ENCODE measurements around the gene GRAMD1B. TPM values are rescaled to one million over a fixed set of nuclear protein-coding genes. Genes with fewer than 3 reads are reported as not detected.
A peak's percentile ranks its signal among the peaks of the same experiment; 100 is the strongest.
"Not testable (repeated sequence)": the region's sequence is repeated elsewhere in the genome, so short reads cannot be mapped to it uniquely, and the experiment has no call there.

Gene GRAMD1B
- total RNA-seq, 3 donors from 2014 or later = 20.2 to 24.4 (median 23.7) TPM

DNA sequence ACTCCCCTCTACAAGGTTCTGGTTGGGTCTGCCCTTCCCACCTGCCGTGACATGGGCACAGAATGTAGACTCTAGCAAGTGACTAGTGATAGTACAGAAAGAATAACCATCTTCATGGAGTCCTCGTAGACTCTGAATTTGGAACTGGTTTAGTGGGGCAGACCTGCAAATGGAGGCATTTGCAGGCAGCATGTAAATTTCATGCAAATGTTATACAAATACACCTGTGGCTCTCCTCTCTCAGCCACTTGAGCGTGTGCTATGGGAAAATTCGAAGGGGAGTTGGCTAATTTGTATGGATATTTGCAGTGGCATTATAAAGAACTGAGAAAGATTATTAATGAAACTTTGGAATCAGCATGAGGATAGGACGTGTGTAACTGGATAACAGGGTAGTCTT, 139.3 kb downstream of the GRAMD1B start:
- Mint-ChIP-seq H3K4me1 (ENCODE audit: low read depth) (no peaks in the 10 kb centered on the region), H3K4me3 (no peak overlapping the region), H3K9me3 (no peaks in the 10 kb centered on the region), H3K36me3 (ENCODE audit: insufficient read depth) (no peaks in the 10 kb centered on the region), H3K27me3 (ENCODE audit: low read depth) (no peaks in the 10 kb centered on the region)
- DNase-seq (no peak), ATAC-seq (no peak)

DNA sequence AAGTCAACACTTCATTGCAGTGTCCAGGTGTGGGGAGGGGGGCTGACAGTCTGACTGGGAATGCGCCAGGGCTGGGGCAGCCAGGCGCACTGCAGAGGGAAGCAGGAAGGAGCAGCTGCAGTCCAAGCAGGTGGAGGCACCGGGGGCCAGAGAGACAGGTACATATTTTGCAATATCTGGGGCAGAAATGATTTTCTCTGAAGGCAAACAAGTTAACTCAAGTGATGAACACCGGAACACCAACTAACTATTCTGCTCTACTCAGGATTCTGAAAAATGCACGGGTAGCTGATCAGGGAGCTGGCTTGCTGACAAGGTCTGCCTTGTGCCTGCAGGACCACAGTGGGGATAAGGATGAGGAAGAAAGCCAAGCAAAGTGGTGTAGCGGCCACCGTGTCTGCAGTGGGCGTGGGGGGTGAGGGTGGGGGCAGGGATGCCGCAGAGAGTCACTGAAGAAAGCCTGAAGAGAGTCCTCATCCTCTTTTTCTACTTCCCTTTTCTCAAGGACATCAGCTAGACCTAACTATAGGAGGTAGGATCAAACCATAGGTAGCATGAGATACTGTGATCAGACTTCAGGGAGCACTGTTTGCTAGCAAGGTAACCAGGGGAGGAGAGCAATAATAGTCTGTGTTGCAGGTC, 141.0 kb downstream of the GRAMD1B start:
- no peaks in the 10 kb centered on the region for H3K4me1 Mint-ChIP-seq (ENCODE audit: low read depth)
- no peaks in the 10 kb centered on the region for H3K27me3 Mint-ChIP-seq (ENCODE audit: low read depth)
- no peak for DNase-seq
- no peaks in the 10 kb centered on the region for H3K9me3 Mint-ChIP-seq
- H3K4me3 Mint-ChIP-seq = no peak overlapping the region
- no peak for ATAC-seq
- H3K36me3 Mint-ChIP-seq (ENCODE audit: insufficient read depth) = no peaks in the 10 kb centered on the region

DNA sequence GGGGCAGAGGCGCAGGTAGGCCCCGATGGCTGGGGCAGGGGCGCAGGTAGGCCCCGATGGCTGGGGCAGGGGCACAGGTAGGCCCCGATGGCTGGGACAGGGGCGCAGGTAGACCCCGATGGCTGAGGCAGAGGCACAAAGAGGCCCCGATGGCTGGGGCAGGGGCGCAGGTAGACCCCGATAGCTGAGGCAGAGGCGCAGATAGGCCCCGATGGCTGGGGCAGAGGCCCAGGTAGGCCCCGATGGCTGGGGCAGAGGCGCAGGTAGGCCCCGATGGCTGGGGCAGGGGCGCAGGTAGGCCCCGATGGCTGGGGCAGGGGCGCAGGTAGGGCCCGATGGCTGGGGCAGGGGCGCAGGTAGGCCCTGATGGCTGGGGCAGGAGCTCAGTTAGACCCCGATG, 142.7 kb downstream of the GRAMD1B start:
- H3K4me3 Mint-ChIP-seq; H3K9me3 Mint-ChIP-seq; DNase-seq; ATAC-seq; H3K27me3 Mint-ChIP-seq (ENCODE audit: low read depth); H3K36me3 Mint-ChIP-seq (ENCODE audit: insufficient read depth): not testable (repeated sequence)
- peaks cover 11% of the 10 kb centered on the region for H3K4me1 Mint-ChIP-seq (ENCODE audit: low read depth)

DNA sequence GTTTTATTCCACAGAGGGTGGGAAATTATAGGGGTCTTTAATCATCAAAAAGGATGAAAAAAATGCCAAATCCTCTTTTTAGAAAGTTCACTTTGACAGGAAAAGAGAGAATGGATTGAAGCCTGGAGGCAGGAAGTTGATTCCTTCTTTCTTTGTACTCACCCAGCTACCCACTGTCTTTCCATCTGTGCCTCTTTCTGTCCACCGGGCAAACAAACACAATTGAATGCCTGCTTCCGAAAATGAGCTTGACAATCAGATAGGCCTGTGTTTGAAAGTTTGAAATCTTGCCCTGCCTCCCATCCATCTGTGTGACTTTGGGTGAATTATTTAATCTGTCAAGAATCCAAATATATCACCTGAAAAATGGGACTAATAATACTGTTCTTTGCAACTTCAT, 143.2 kb downstream of the GRAMD1B start:
- ATAC-seq (no peak), DNase-seq (no peak)
- no peaks in the 10 kb centered on the region for H3K9me3 Mint-ChIP-seq
- no peaks in the 10 kb centered on the region for H3K36me3 Mint-ChIP-seq (ENCODE audit: insufficient read depth)
- peaks cover 11% of the 10 kb centered on the region for H3K4me1 Mint-ChIP-seq (ENCODE audit: low read depth)
- H3K27me3 Mint-ChIP-seq (ENCODE audit: low read depth) = no peaks in the 10 kb centered on the region
- no peak overlapping the region for H3K4me3 Mint-ChIP-seq

DNA sequence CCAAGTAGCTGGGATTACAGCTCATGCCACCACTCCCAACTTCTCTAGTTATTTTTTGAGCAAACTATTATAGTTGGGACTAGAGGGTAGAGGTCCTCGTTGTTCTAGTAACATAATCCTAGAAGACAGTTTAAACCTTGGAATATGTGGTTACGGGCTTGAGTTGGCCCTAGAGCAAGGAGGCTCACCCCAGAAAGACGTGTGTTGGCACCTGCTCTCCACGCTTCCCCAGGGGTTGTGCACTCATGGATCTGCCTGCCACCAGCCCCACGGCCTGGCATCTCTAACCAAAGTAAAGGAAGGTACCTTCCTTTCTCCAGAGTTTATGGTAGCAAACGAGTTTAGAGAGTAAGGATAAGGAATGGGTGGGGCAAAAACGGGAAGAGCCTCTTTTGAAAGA, 145.4 kb downstream of the GRAMD1B start:
- DNase-seq (no peak), ATAC-seq (no peak)
- peaks cover 13% of the 10 kb centered on the region for H3K4me1 Mint-ChIP-seq (ENCODE audit: low read depth)
- H3K9me3 Mint-ChIP-seq = no peaks in the 10 kb centered on the region
- H3K36me3 Mint-ChIP-seq (ENCODE audit: insufficient read depth) = no peaks in the 10 kb centered on the region
- peaks cover under 1% of the 10 kb centered on the region for H3K27me3 Mint-ChIP-seq (ENCODE audit: low read depth)
- H3K4me3 Mint-ChIP-seq = no peak overlapping the region

DNA sequence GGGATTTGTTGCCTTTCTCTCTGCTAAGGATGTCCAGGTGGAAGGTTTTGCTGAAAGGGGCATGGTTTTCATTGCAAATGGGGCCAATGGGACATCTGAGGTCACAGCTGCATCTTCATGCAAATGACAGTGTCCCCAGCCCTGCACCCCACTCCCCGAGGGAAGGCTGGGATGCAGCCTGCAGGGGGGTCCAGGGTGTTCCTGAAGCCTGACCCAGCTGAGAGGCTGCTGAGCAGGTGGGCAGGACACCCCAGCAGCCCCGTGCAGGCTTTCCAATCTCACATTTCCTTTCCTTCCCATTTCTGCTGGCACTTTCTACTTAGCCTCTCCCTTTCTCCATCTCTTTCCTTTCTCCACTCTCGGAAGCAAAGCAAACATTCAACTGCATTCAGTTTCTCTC, 146.0 kb downstream of the GRAMD1B start:
- H3K4me3 Mint-ChIP-seq = no peak overlapping the region
- no peaks in the 10 kb centered on the region for H3K36me3 Mint-ChIP-seq (ENCODE audit: insufficient read depth)
- ATAC-seq = no peak
- DNase-seq = no peak
- peaks cover 20% of the 10 kb centered on the region for H3K4me1 Mint-ChIP-seq (ENCODE audit: low read depth)
- H3K27me3 Mint-ChIP-seq (ENCODE audit: low read depth) = peaks cover 2% of the 10 kb centered on the region
- no peaks in the 10 kb centered on the region for H3K9me3 Mint-ChIP-seq

DNA sequence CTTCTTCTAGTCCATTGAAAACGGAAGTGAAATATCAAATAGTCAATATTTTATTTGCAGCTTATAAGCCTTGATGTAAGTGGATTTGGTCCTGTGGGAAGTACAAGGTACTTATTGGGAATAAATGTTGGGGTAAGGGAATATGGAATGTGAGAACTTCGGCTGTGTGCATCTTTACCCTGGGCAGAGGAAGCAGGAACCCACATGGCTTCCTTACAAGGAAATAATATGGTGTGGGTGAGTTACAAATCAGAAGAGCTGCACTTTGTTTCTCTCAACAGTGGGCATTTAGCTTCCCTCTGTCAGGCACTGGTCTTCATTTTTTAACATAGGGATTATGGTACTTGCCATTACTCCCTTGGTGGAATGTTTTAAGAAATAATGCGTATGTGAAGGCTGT, 146.4 kb downstream of the GRAMD1B start:
- no peaks in the 10 kb centered on the region for H3K9me3 Mint-ChIP-seq
- DNase-seq = no peak
- H3K36me3 Mint-ChIP-seq (ENCODE audit: insufficient read depth) = no peaks in the 10 kb centered on the region
- H3K4me3 Mint-ChIP-seq = peak overlapping the region; percentile 57
- H3K4me1 Mint-ChIP-seq (ENCODE audit: low read depth) = peaks cover 20% of the 10 kb centered on the region
- ATAC-seq = no peak
- H3K27me3 Mint-ChIP-seq (ENCODE audit: low read depth) = peaks cover 2% of the 10 kb centered on the region

DNA sequence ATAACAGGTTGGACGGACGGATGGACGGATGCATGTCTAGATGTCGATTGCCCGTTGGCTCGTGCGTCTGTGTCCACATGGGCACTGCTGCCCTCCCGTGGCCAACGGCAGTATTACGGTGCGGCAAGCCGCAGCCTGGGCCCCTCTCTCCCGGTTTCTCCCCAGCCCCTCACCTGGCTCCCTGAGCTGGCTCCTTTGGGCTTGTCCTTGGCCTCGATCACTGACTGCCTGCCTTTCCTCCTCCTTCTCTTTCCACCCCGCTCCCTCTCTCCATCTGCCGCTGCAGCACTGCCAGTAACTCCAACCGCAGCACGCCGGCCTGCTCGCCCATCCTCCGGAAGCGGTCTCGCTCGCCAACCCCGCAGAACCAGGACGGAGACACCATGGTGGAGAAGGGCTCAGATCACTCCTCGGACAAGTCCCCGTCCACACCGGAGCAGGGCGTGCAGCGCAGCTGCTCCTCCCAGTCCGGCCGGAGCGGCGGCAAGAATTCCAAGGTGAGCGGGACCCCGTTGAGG, 147.1 kb downstream of the GRAMD1B start:
- H3K9me3 Mint-ChIP-seq = no peaks in the 10 kb centered on the region
- DNase-seq (peak; percentile 59), ATAC-seq (peak; percentile 62 to 71)
- H3K4me1 Mint-ChIP-seq (ENCODE audit: low read depth) = peaks cover 20% of the 10 kb centered on the region
- peak overlapping the region; percentile 57 for H3K4me3 Mint-ChIP-seq
- peaks cover 2% of the 10 kb centered on the region for H3K27me3 Mint-ChIP-seq (ENCODE audit: low read depth)
- H3K36me3 Mint-ChIP-seq (ENCODE audit: insufficient read depth) = no peaks in the 10 kb centered on the region

DNA sequence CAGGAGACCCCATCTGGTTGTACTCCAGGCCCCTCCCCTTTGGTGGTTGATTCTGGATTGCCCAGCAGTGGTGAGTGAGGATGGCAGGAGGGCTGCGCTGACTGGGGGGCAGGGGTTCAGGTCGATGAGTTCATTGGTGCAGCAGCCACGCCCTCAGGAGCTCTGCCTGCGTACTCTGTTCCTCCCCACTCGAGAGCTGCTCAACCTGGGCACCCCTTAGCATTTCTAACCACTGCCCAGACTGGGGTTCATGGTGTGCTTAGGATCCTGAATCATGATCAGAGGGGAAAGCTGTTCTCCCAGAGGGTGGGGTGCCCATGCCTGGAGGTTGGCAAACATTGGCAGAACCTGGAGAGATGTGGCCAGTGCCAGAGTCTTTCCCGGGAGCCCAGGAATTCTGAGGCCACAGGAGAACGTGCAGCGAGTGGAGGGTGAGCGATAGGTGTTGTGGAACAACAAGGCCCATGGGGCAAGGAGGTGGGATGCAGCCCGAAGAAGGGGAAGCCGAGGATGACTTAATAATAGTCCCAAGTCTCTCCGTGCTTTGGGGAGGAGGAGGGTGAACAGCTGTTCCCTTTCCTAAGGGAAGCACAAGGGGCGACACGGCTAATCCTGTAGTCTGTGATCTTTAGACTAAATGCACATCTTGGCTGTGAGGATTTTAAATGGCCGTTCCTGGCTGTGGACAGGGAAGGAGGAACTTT, 148.9 kb downstream of the GRAMD1B start:
- ATAC-seq = no peak
- no peaks in the 10 kb centered on the region for H3K36me3 Mint-ChIP-seq (ENCODE audit: insufficient read depth)
- H3K27me3 Mint-ChIP-seq (ENCODE audit: low read depth) = peaks cover 2% of the 10 kb centered on the region
- no peak overlapping the region for H3K4me3 Mint-ChIP-seq
- no peak for DNase-seq
- H3K9me3 Mint-ChIP-seq = no peaks in the 10 kb centered on the region
- H3K4me1 Mint-ChIP-seq (ENCODE audit: low read depth) = peaks cover 20% of the 10 kb centered on the region

DNA sequence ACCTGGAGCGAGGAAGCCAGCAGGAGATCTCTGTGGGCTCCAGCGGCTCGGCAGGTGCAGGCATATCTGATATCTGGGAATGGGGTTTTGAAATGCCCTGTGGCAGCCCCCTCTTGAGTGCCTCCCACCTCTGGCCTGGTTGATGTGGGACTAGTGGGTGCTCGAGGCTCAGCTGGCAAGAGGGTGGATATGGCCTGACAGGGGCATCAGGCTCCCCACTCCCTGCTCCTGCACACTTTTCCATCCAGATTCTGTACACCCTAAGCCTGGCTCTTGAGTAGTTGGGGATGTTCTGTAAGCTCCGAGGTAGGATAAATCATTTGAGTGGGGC, 149.4 kb downstream of the GRAMD1B start:
- Mint-ChIP-seq H3K9me3 (no peaks in the 10 kb centered on the region), H3K4me3 (no peak overlapping the region), H3K27me3 (ENCODE audit: low read depth) (peaks cover 2% of the 10 kb centered on the region), H3K36me3 (ENCODE audit: insufficient read depth) (no peaks in the 10 kb centered on the region), H3K4me1 (ENCODE audit: low read depth) (peaks cover 20% of the 10 kb centered on the region)
- ATAC-seq (no peak), DNase-seq (no peak)

DNA sequence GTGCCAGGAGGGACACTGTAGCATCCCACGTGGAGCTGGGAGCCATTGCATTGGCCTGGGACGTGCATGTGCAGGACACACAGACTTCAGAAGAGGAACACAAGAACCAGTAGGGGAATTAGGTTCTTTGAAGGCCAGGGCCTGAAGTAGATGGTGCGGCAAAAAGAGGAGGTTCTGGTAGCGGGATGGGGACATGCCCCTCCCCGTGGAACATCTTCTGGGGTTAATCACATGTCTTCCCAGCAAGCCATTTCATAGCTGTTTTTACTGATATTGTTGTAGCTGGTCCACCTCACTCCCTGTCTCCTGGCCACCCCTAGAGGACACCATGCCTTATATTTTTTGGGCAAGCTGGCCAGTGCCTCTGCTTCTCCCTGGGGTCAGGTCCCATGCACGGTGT, 150.1 kb downstream of the GRAMD1B start:
- no peaks in the 10 kb centered on the region for H3K9me3 Mint-ChIP-seq
- no peaks in the 10 kb centered on the region for H3K36me3 Mint-ChIP-seq (ENCODE audit: insufficient read depth)
- ATAC-seq (no peak), DNase-seq (no peak)
- peaks cover 20% of the 10 kb centered on the region for H3K4me1 Mint-ChIP-seq (ENCODE audit: low read depth)
- H3K27me3 Mint-ChIP-seq (ENCODE audit: low read depth) = peaks cover 2% of the 10 kb centered on the region
- no peak overlapping the region for H3K4me3 Mint-ChIP-seq

DNA sequence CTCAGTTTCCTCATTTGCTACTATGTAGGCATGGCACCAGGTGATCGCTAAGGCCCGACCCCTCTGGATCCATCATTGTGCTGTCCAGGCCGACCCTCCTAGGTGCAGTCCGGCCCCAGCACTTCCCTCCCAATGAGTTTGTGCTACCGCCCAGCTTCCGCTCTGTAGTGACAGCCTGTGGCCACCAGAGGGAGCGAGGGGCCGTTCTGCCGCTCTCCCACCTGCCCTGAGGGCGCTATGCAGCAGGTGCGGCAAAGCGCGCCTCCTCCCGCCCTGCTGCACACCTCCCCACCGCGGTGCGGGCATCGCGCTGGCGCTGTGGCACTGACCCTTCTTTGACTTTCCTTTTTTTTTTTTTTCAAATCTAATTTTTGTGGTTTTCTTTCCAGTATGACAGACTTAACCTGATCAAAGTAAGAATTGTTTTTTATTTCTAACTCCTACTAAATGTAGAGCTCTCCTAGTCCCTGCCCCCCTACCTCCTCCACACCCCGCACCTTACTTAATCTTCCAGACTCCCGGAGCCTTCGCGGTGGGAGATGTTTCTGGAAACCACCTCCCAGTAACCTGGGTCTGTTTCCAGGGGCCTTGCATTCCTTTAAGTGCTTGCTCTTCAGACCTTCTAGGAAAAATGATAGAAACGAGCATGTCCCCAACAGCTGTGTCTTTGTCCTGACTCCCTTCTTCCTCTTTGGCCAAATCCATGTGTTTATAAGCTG, 150.6 kb downstream of the GRAMD1B start:
- H3K4me1 Mint-ChIP-seq (ENCODE audit: low read depth) = peaks cover 20% of the 10 kb centered on the region
- DNase-seq (peak; percentile 63), ATAC-seq (peak; percentile 83 to 86)
- H3K27me3 Mint-ChIP-seq (ENCODE audit: low read depth) = peaks cover 2% of the 10 kb centered on the region
- H3K36me3 Mint-ChIP-seq (ENCODE audit: insufficient read depth) = no peaks in the 10 kb centered on the region
- H3K4me3 Mint-ChIP-seq = no peak overlapping the region
- no peaks in the 10 kb centered on the region for H3K9me3 Mint-ChIP-seq

DNA sequence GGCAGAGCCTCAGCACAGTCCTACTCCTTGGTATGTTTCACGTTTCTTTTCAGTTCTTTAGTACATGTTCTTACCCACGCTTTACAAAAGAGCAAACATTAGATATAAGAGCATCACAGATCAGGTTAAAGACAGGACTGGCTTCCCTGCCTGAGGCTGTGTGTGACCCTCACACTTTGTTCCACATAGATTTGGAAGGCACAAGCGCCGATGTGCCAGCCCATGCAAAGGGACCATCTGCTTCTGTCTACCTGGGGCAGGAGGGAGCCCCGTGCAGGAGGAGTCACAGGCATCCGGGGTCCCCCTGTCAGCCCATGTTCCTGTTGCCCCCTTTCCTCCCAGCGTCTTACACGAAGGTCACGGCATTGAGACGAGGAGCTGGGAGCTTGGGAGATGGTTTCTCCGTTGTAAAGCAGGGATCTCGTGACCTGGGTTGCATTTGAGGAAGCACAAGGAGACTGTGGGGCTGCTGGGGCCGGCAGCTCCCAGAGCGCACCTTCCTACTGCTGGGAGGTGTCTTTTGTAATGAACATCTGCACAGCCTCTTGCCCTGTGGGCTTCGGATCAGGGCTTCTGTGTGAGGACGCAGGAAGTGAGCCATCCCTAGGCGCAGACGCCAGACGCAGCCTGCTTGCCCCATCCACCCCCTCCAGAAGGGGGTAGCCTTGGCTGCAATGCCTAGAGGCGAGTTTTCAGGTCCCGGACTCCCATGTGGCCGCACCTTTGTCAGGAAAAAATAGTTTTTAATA, 151.8 kb downstream of the GRAMD1B start:
- ATAC-seq = no peak
- Mint-ChIP-seq H3K4me3 (no peak overlapping the region), H3K9me3 (no peaks in the 10 kb centered on the region), H3K4me1 (ENCODE audit: low read depth) (peaks cover 14% of the 10 kb centered on the region), H3K36me3 (ENCODE audit: insufficient read depth) (no peaks in the 10 kb centered on the region), H3K27me3 (ENCODE audit: low read depth) (peaks cover 2% of the 10 kb centered on the region)
- no peak for DNase-seq

DNA sequence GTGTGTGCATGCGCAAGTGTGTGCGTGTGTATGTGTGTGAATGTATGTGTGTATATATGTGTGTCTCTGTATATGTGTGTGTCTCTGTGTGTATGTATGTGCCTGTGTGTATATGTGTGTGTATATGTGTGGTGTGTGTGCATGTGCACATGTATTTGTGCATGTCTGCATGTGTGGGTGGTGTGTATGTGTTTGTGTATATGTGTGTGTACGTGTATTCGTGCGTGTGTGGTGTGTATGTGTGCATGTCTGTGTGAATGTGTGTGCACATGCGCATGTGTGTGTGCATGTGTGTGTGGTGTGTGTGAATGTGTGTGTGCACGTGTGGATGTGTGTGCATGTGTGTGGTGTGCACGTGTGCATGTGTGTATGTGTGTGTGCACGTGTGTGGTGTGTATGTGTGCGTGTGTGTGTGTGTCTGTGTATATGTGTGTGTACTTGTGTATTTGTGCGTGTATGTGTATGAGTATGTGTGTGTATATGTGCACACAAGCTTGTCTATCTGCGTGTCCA, 153.0 kb downstream of the GRAMD1B start:
- no peaks in the 10 kb centered on the region for H3K36me3 Mint-ChIP-seq (ENCODE audit: insufficient read depth)
- peaks cover 9% of the 10 kb centered on the region for H3K4me1 Mint-ChIP-seq (ENCODE audit: low read depth)
- no peaks in the 10 kb centered on the region for H3K9me3 Mint-ChIP-seq
- H3K4me3 Mint-ChIP-seq = no peak overlapping the region
- H3K27me3 Mint-ChIP-seq (ENCODE audit: low read depth) = peaks cover 2% of the 10 kb centered on the region
- DNase-seq (no peak), ATAC-seq (no peak)

Measured in activated T-cell treated with anti-CD3 and anti-CD28 coated beads, Interleukin-2, amount 50 U/mL, for 4 hours (primary cell).